Measurements from ENCODE around the gene NFYC. TPM values are rescaled to one million over a fixed set of nuclear protein-coding genes. Genes with fewer than 3 reads are reported as not detected.

Gene NFYC
- total RNA-seq, 4 donors from 2014 or later, result 39.9 to 43.3 (median 41.8) TPM

DNA sequence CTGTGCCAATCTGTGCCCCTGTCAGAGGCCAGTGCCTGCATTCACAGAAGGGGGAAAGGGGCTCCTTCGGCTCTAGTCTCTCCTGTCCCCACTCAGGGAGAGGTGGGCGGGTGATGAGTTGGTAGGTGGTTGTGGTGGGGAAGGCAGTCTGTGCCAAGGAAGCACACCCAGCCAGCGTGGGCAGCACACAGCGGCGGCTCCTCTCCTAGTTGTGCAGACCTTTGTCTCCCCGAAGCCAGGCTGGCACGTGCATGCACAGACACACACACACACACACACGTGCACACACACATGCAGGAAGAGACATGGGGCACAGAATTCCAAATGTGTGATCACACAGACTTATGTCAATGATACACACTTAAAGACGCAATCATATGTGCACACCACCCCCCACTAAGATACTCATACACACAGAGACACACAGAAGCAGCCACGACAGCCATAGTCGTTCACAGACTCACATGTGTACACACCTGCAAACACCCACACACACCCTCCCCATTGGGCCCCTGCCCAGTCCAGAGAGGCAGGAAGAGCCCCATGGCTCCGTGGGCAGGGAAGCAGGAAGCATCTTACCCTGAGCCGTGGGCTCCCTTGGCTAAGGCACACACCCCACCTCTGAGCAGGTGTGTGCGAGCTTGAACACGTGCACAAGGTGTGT lies 42.4 kb upstream of the NFYC start:
- Histone ChIP-seq H3K4me3 (no peak overlapping the region), H3K36me3 (no peaks in the 10 kb centered on the region), H3K27ac (no peak overlapping the region), H3K9me3 (no peaks in the 10 kb centered on the region), H3K4me1 (peaks cover 9 to 48% (median 12%) of the 10 kb centered on the region in 3 donors), H3K27me3 (no peaks in the 10 kb centered on the region)
- no peak for DNase-seq
- whole genome bisulfite sequencing, 2 donors, result 55 to 62% methylated on average over 3 to 13 of the region's 15 CpGs
- TF ChIP-seq, protein P1, sequence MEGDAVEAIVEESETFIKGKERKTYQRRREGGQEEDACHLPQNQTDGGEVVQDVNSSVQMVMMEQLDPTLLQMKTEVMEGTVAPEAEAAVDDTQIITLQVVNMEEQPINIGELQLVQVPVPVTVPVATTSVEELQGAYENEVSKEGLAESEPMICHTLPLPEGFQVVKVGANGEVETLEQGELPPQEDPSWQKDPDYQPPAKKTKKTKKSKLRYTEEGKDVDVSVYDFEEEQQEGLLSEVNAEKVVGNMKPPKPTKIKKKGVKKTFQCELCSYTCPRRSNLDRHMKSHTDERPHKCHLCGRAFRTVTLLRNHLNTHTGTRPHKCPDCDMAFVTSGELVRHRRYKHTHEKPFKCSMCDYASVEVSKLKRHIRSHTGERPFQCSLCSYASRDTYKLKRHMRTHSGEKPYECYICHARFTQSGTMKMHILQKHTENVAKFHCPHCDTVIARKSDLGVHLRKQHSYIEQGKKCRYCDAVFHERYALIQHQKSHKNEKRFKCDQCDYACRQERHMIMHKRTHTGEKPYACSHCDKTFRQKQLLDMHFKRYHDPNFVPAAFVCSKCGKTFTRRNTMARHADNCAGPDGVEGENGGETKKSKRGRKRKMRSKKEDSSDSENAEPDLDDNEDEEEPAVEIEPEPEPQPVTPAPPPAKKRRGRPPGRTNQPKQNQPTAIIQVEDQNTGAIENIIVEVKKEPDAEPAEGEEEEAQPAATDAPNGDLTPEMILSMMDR (IDR thresholded peaks at IDR 0.05), result no peak
- TF ChIP-seq POLR2A (IDR thresholded peaks at IDR 0.05), result no peak
- intact Hi-C loops (cut with DNase I), result no loop called here

DNA sequence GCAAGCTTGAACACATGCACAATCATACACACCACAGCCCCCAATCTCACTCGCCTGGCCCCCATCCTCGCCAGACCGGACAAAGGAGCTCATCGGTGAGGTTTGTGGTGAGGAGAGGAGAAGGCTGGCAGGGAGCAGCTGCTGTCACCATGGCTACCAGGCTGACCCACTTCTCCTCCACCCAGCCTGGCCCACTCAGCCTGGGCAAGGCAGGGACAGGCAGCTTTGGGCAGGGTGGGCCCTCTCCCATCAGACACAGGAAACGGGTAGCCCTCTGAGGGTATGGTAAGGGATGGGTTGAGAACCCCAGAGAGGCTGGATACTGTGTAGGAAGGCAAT lies 41.9 kb upstream of the NFYC start:
- 48 to 76% methylated on average over 3 to 5 of the region's 5 CpGs for whole genome bisulfite sequencing, 2 donors
- TF ChIP-seq POLR2A (IDR thresholded peaks at IDR 0.05), result no peak
- TF ChIP-seq, protein P1 (IDR thresholded peaks at IDR 0.05), result no peak
- Histone ChIP-seq H3K36me3 (no peaks in the 10 kb centered on the region), H3K27ac (no peak overlapping the region), H3K4me3 (no peak overlapping the region), H3K9me3 (no peaks in the 10 kb centered on the region), H3K4me1 (peaks cover 9 to 51% (median 12%) of the 10 kb centered on the region in 3 donors), H3K27me3 (no peaks in the 10 kb centered on the region)
- no peak for DNase-seq
- intact Hi-C loops (cut with DNase I), result no loop called here

DNA sequence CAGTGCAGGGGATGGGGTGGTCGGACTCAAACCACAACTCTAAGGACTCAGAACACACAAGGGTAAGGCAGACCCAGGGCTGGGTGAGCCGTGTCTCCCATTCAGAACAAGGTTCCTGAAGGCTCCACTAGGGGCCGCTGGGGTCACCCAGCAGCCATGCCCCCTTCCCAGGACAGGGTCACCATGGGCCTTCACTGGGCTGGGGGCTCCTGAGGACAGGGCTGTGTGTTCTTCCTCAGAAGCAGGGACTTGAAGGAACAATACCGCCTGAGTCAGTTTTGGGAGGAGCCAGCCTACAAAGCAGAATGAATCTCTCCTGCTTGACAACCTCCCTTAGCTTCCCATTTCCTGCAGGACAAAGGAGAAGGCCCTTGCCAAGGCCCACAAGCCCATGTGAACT lies 41.4 kb upstream of the NFYC start:
- Histone ChIP-seq H3K9me3 (no peaks in the 10 kb centered on the region), H3K4me1 (peaks cover 9 to 51% (median 12%) of the 10 kb centered on the region in 3 donors), H3K27ac (peak overlapping the region in 1 of 4 donors; percentile 14), H3K4me3 (no peak overlapping the region), H3K27me3 (no peaks in the 10 kb centered on the region), H3K36me3 (no peaks in the 10 kb centered on the region)
- intact Hi-C loops (cut with DNase I), result no loop called here
- TF ChIP-seq, protein P1 (IDR thresholded peaks at IDR 0.05), result peak in 3 of 6 experiments; percentile 4 to 23 (median 6)
- TF ChIP-seq POLR2A (IDR thresholded peaks at IDR 0.05), result no peak
- WGBS, 2 donors, result 56% methylated on average over 2 of the region's 4 CpGs; no CpG with 5 or more reads in 1 of the 2 donors
- no peak for DNase-seq

DNA sequence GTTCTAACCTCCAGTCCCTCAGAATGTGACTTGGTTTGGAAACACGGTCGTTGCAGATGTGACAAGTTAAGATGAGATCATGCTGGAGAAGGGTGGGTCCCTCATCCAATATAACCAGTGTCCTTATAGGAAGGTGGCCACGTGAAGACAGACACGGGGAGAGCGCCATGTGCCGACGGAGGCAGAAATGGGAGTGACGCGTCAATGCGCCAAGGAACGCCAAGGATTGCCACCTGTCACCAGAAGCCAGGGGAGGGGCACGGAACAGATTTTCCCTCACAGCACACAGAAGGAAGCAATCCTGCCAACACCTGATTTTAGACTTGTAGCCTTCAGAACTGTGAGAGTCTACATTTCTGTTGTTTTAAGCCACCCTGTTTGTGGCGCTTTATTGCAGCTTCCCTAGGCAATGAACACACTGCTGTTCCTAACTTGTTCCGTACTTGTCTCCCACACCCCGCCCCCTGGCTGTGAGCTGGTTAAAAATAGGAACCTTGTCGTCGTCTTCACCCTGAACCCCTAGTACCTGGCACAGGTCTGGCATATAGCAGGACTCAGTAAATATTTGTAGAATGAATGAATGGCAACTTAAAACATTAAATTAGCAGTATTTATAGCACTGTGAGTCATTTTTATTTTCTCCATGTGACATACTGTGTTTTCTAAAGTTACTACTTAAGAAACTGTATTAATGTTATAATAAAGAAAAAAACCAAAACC lies 40.2 kb upstream of the NFYC start:
- H3K27ac ChIP-seq, result no peak overlapping the region
- intact Hi-C loops (cut with DNase I), result no loop called here
- no peak overlapping the region for H3K4me3 ChIP-seq
- peaks cover 9 to 51% (median 12%) of the 10 kb centered on the region in 3 donors for H3K4me1 ChIP-seq
- TF ChIP-seq, protein P1 (IDR thresholded peaks at IDR 0.05), result peak in 1 of 6 experiments; percentile 22
- TF ChIP-seq POLR2A (IDR thresholded peaks at IDR 0.05), result no peak
- no peak for DNase-seq
- no peaks in the 10 kb centered on the region for H3K36me3 ChIP-seq
- WGBS, 2 donors, result 54 to 61% methylated on average over 15 to 17 of the region's 17 CpGs
- H3K9me3 ChIP-seq, result no peaks in the 10 kb centered on the region
- H3K27me3 ChIP-seq, result no peaks in the 10 kb centered on the region

DNA sequence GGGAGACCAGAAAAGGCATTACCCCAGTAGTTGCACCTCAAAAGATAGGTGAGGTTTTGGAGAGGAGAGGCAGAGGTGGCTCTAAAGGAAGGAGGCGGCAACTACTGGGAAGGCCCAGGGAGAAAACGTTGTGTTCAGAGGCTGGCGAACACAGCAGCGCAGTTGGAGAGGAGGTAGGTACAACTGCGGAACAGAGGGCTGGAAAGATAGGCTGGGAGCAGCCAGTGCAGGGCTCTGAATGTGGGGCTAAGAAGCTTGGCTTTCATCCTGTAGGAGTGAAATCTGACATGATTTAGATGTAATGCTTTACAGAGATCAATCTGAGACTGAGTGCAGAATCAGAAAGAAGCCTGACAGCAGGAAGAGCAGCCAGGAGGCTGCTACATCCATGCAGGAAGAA lies 39.0 kb upstream of the NFYC start:
- intact Hi-C loops (cut with DNase I), result no loop called here
- no peaks in the 10 kb centered on the region for H3K27me3 ChIP-seq
- peaks cover 9 to 51% (median 12%) of the 10 kb centered on the region in 3 donors for H3K4me1 ChIP-seq
- no peak overlapping the region for H3K27ac ChIP-seq
- no peaks in the 10 kb centered on the region for H3K9me3 ChIP-seq
- no peaks in the 10 kb centered on the region for H3K36me3 ChIP-seq
- TF ChIP-seq, protein P1 (IDR thresholded peaks at IDR 0.05), result no peak
- no peak for TF ChIP-seq POLR2A (IDR thresholded peaks at IDR 0.05)
- H3K4me3 ChIP-seq, result no peak overlapping the region
- DNase-seq, result no peak
- WGBS, 2 donors, result 73 to 84% methylated on average over 5 of the region's 5 CpGs
